GM12878 (cell line): Measurements from ENCODE around the gene EI24. TPM values are rescaled to one million over a fixed set of nuclear protein-coding genes. Genes with fewer than 3 reads are reported as not detected.

Experiments used
- ASH2L ChIP-seq: fragments of 300-600, 200-600 bp; sonication (generic); IDR thresholded peaks from 2 replicates; pipeline ENCODE4 v1.6.1; 2017; ENCODE audit warnings: low read depth, mild to moderate bottlenecking, borderline replicate concordance
- CHD1 ChIP-seq: IDR thresholded peaks from 2 replicates; pipeline ENCODE4 v1.6.1; 2012; ENCODE audit warnings: low read depth, low read length, improper control_type of control experiment
- EZH2 ChIP-seq: IDR thresholded peaks from 2 replicates; pipeline ENCODE4 v1.6.1; 2012; ENCODE audit warnings: low read depth, mild to moderate bottlenecking, control low read depth, inconsistent platforms, low read length, borderline replicate concordance; ENCODE audit not compliant: control insufficient read depth
- LARP7 ChIP-seq: fragments of 450-650 bp; IDR thresholded peaks from 2 replicates; pipeline ENCODE4 v1.6.1; 2017; ENCODE audit warnings: mild to moderate bottlenecking
- MYC ChIP-seq: IDR thresholded peaks from 2 replicates; pipeline ENCODE4 v1.6.1; 2011; ENCODE audit warnings: mild to moderate bottlenecking, low read length, moderate library complexity, inconsistent platforms; ENCODE audit not compliant: insufficient read depth, insufficient replicate concordance, insufficient read length, severe bottlenecking
- NRF1 ChIP-seq: conservative IDR thresholded peaks from 2 replicates; pipeline ENCODE4 v1.6.1; 2011; ENCODE audit warnings: mild to moderate bottlenecking, low read depth, low read length, improper control_type of control experiment
- RB1 ChIP-seq: fragments of 450-650 bp; formaldehyde crosslinking; IDR thresholded peaks from 2 replicates; pipeline ENCODE4 v1.6.1; 2017; ENCODE audit warnings: mild to moderate bottlenecking, borderline replicate concordance
- RBBP5 ChIP-seq: fragments of 200-600 bp; sonication (generic); conservative IDR thresholded peaks from 2 replicates; pipeline ENCODE4 v1.6.1; 2016
- SP1 ChIP-seq: IDR thresholded peaks from one replicate; pipeline ENCODE4 v1.6.1; 2011; ENCODE audit warnings: low read depth, low read length
- SREBF1 ChIP-seq: IDR thresholded peaks from 2 replicates; pipeline ENCODE4 v1.6.1; 2012; ENCODE audit warnings: mild to moderate bottlenecking, low read length
- STAT1 ChIP-seq: fragments of 450-650 bp; conservative IDR thresholded peaks from 2 replicates; pipeline ENCODE4 v1.6.1; 2014; ENCODE audit warnings: antibody characterized with exemption, mild to moderate bottlenecking
- ZBED1 ChIP-seq: IDR thresholded peaks from 2 replicates; pipeline ENCODE4 v1.6.1; 2016; ENCODE audit warnings: borderline replicate concordance
- ZNF622 ChIP-seq: fragments of 450-650 bp; IDR thresholded peaks from 2 replicates; pipeline ENCODE4 v1.6.1; 2017; ENCODE audit warnings: mild to moderate bottlenecking, inconsistent platforms
- polyA plus RNA-seq, 11 experiments: library from polyadenylated mRNA; depleted of rRNA in 4 of 11; unstranded in 6 of 11; stranded (reverse) in 5 of 11; fragments of >200 nt; fragmentation: Nextera tagmentation in 4 of 11; fragmentation: Illumina TruSeq in 1 of 11; extraction: Ambion mirVana in 4 of 11; extraction: Trizol in 1 of 11; gene quantifications; 1 replicate in 1 of 11; 2 replicates in 10 of 11; pipeline versions ENCODE4 v1.2.1 to v1.2.3, GENCODE V29; 2011 to 2016; ENCODE audit warnings: inconsistent platforms in 2 of 11, missing spikeins in 2 of 11, low read depth in 1 of 11
- total RNA-seq, 4 experiments: library from RNA; depleted of rRNA in 3 of 4; stranded (reverse); fragments of >200 nt in 3 of 4; fragmentation: Illumina TruSeq in 1 of 4; extraction: Trizol in 1 of 4; gene quantifications; 2 replicates each; pipeline versions ENCODE4 v1.2.1 to v1.2.3, GENCODE V29; 2013 to 2021
- TF ChIP-seq, protein P1 (sequence below): IDR thresholded peaks from 2 replicates; pipeline ENCODE4 v1.6.1; 2011; ENCODE audit warnings: low read depth, low read length, improper control_type of control experiment, borderline replicate concordance
- TF ChIP-seq, protein P2 (sequence below): fragments of 450-650 bp; IDR thresholded peaks from 2 replicates; pipeline ENCODE4 v1.6.1; 2016; ENCODE audit warnings: mild to moderate bottlenecking

The EI24 gene
- total and polyA plus RNA-seq, 10 of the 15 experiments (the other 5 are each of a cell fraction or from before 2014, with no cell fraction given): 20.3 to 127 (median 70.4) TPM

DNA sequence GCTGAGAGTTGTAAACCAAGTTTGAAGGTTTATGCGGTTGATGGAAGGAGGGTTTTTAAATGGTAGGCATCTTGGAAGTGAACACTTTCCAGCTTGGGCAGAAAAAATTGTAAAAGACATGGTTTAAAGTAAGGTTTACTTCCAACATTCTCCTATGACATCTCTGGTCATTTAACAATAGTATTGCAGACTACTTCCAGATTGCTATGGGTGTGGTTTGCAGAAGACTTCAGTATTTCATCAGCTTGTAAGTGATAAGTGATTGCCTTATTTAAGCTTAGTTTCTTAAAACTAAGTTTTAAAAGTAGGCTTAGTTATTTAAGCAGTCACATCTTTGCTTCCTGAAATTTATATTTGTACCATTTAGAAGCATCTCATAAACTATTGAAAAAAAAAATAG, 16.2 kb downstream of the EI24 start (continued):
- TF ChIP-seq LARP7 (no peak), RB1 (no peak), STAT1 (no peak), ZBED1 (no peak), SP1 (no peak), MYC (no peak), NRF1 (no peak), CHD1 (no peak), ZNF622 (no peak), SREBF1 (no peak), RBBP5 (no peak), EZH2 (no peak), ASH2L (no peak)
- TF ChIP-seq, protein P1, sequence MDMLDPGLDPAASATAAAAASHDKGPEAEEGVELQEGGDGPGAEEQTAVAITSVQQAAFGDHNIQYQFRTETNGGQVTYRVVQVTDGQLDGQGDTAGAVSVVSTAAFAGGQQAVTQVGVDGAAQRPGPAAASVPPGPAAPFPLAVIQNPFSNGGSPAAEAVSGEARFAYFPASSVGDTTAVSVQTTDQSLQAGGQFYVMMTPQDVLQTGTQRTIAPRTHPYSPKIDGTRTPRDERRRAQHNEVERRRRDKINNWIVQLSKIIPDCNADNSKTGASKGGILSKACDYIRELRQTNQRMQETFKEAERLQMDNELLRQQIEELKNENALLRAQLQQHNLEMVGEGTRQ: no peak
- TF ChIP-seq, protein P2, sequence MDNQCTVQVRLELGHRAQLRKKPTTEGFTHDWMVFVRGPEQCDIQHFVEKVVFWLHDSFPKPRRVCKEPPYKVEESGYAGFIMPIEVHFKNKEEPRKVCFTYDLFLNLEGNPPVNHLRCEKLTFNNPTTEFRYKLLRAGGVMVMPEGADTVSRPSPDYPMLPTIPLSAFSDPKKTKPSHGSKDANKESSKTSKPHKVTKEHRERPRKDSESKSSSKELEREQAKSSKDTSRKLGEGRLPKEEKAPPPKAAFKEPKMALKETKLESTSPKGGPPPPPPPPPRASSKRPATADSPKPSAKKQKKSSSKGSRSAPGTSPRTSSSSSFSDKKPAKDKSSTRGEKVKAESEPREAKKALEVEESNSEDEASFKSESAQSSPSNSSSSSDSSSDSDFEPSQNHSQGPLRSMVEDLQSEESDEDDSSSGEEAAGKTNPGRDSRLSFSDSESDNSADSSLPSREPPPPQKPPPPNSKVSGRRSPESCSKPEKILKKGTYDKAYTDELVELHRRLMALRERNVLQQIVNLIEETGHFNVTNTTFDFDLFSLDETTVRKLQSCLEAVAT: no peak
- TF ChIP-seq, all 136 proteins: peak for 0
